ENCODE measurements around the gene FGF14.

Gene FGF14

DNA sequence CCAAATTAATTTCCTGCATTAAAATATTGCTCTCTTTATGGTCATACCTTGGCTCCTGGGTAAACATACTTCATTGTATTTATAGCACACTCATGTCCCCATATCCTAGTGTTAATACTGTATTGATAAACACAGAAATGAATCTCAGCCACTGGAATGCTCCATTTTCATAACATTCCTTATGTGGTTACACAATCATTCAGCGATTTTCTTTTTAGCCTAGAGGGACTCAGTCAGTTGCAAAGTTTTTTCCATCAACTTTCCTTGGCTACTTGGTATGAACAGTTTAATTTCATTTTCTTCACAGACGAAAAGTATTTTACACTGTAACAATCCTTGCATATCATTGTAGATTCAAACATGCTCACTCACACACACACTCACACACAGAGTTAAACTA lies 471.5 kb downstream of the FGF14 start:
- DNase-seq (ENCODE audit: low read depth) = peak; percentile 22
- no peak overlapping the region for H3K4me3 ChIP-seq (ENCODE audit: low read depth, low read length)
- TF ChIP-seq, protein P1, sequence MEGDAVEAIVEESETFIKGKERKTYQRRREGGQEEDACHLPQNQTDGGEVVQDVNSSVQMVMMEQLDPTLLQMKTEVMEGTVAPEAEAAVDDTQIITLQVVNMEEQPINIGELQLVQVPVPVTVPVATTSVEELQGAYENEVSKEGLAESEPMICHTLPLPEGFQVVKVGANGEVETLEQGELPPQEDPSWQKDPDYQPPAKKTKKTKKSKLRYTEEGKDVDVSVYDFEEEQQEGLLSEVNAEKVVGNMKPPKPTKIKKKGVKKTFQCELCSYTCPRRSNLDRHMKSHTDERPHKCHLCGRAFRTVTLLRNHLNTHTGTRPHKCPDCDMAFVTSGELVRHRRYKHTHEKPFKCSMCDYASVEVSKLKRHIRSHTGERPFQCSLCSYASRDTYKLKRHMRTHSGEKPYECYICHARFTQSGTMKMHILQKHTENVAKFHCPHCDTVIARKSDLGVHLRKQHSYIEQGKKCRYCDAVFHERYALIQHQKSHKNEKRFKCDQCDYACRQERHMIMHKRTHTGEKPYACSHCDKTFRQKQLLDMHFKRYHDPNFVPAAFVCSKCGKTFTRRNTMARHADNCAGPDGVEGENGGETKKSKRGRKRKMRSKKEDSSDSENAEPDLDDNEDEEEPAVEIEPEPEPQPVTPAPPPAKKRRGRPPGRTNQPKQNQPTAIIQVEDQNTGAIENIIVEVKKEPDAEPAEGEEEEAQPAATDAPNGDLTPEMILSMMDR (conservative IDR thresholded peaks at IDR 0.05; ENCODE audit: low read depth, low read length) = no peak

DNA sequence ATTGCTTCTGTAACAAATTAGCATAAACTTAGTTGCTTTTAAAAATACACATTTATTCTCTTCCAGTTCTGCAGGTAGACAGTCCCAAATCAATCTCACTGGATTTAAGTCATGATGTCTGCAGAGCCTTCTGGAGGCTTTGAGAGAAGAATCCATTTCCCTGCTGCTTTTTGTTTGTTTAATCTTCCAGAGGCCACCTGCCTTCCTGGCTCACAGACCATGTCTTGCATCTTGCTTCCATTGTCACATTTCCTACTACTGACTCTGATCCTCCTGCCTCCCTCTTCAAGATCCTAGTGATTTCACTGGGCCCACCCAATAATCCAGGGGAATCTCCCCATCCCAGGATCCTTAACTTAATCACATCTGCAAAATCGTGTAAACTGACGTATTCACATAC lies 476.1 kb downstream of the FGF14 start:
- H3K4me3 ChIP-seq (ENCODE audit: low read depth, low read length) = no peak overlapping the region
- TF ChIP-seq, protein P1 (conservative IDR thresholded peaks at IDR 0.05; ENCODE audit: low read depth, low read length) = no peak
- no peak for DNase-seq (ENCODE audit: low read depth)

DNA sequence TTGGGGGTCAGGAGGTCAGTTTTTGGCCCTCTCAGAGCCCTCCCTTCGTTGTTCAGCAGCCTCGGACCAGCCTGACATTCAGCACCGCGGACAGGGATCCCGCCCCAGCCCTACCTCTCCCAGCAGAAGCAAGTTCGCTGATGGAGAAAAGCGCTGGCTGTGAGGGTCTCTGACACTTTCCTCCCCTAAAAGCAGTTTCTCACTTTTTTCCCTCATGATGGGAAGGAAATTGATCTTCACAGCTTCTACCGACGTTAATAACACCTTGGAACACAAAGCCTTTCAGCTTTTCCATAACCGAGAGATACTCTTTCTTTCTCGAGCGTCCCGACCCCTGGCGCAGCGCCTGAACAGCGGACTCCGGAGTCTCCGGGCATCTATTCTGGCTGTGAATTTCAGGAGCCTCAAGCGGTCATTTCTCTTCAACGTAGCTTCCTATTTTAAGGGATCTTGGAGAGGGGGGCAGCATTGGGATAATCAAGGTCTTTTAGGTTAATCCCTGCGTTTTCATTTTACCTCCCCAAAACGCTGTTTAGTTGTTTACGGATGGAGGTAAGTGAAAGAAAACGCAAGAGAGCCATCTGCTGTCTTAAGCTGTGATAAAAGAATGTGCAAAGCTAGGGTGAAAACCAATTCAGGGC lies 482.2 kb downstream of the FGF14 start:
- peak overlapping the region; percentile 42 for H3K4me3 ChIP-seq (ENCODE audit: low read depth, low read length)
- TF ChIP-seq, protein P1 (conservative IDR thresholded peaks at IDR 0.05; ENCODE audit: low read depth, low read length) = peak; percentile 33
- DNase-seq (ENCODE audit: low read depth) = peak; percentile 61

DNA sequence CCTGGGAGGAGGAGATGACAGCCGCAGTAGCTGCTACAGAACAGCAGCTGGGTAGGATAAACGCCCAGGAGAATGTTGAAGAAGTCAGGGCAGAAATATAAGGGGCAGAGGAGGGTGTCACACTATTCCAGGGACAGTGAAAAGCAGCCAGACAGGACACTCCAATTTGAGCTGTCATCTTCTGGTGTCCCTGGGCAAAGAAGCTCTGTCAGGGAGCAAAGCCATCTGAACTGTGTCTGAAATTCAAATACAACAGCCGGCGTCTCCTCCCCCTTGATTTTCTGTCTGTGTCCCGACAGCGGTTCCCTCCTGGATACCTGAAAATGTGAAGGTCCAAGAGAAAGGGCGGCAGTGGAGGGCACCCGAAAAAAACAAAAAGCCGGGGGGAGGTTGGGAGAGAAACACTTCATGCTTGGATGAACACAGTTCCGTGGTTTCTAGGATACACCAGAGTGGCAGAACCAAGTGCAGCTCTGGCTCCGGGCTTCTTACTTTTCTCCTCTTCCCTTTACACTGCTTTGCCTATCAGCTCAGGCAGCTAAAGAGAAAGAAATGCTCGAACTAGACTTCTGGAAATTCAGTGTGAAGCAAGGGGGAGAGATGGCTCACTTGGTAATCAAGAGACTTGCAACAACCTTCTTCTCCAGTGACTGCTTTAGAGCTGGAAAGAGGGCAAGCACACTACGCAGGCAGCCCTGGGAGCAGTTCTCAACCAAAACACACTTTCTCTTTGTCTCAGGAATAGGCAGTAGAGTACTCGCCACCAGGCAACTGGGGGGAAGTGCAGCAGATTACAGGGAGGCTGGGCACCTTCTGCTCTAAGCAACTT lies 483.8 kb downstream of the FGF14 start:
- H3K4me3 ChIP-seq (ENCODE audit: low read depth, low read length) = no peak overlapping the region
- DNase-seq (ENCODE audit: low read depth) = no peak
- TF ChIP-seq, protein P1 (conservative IDR thresholded peaks at IDR 0.05; ENCODE audit: low read depth, low read length) = no peak

DNA sequence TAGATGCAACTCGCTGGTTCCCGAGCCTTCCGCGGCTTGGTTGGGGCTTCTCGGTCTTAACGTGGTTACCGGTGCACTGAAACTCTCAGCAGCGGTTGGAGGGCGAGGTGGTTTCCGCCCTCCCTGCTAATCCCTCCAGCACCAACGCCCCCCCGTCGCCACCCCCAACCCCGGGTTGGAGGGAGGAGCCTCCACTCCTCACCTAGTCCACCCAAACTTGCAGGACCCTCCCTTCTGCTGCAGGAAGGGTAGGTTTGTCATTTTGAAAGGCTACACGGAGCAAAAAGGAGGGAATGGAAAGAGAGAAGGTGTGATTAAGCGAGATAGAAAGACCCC lies 484.4 kb downstream of the FGF14 start:
- no peak for DNase-seq (ENCODE audit: low read depth)
- no peak overlapping the region for H3K4me3 ChIP-seq (ENCODE audit: low read depth, low read length)
- TF ChIP-seq, protein P1 (conservative IDR thresholded peaks at IDR 0.05; ENCODE audit: low read depth, low read length) = no peak

DNA sequence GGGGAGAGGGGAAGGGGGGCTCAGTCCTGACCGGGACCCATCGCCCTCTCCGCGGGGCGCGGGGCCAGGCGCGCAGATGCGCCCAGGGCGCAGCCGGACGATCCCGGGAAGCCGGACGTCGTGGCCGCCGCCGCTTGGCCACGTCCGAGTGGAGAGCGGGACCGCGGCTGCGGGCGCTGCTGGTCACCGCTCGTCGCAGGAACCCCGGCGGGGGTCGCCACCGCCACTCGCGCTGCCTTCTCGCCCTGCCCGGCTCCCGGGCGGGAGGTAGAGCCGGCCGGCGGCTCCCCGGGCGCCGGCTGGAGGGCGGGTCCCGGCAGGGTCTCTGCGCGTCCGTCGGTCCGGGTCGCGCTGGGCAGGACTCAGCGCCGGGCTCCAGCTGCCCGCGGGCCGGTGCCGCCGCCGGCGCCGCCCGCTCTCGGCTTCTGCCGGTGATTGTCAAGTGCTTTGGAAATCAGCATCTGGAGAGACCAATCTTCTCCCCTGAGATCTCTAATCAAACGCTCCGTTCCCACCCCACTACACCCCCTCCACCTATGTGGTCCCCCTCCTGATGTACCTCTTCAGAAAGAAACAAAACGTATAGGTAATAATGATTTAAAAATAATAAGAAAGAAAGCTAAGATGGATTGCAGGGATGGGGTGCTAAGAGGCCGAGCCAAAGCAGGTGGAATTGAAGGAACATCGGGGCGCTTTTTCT lies 484.9 kb downstream of the FGF14 start:
- peak overlapping the region; percentile 31 for H3K4me3 ChIP-seq (ENCODE audit: low read depth, low read length)
- TF ChIP-seq, protein P1 (conservative IDR thresholded peaks at IDR 0.05; ENCODE audit: low read depth, low read length) = no peak
- no peak for DNase-seq (ENCODE audit: low read depth)

Data from choroid plexus epithelial cell (primary cell).